HCT116 (cell line): ENCODE results near the gene LRRTM3. TPM values are rescaled to one million over a fixed set of nuclear protein-coding genes. Genes with fewer than 3 reads are reported as not detected.

Experiments
- ATAC-seq: fragments of 200-7000 bp; cut with Tn5 transposase; 2 replicates; pipeline ENCODE4 v1.9.1; 2020; ENCODE audit warnings: mild to moderate bottlenecking, moderate library complexity
- BruUV-seq: library from RNA; stranded (reverse); fragments of 400-500 nt; replicated peaks from 2 replicates; lab custom pipeline; 2021; lab: Mats Ljungman, UMichigan
- CTCF ChIA-PET: fragments of 300-600 bp; sonication (Branson Sonifier 250); formaldehyde crosslinking; loops from one replicate; lab custom pipeline; 2021; ENCODE audit warnings: antibody characterized with exemption; lab: Charles Lee
- POLR2A ChIA-PET: fragments of 300-600, 350-600 bp; sonication (Branson Sonifier 250); formaldehyde crosslinking; loops from one replicate; lab custom pipeline; 2021; ENCODE audit warnings: antibody characterized with exemption; lab: Charles Lee
- RAD21 ChIA-PET, 2 experiments: fragments of 300-600 bp; sonication (Branson Sonifier 250); formaldehyde crosslinking; loops; one replicate each; lab custom pipeline; 2023; ENCODE audit warnings: low total read pairs in 2 of 2; ENCODE audit not compliant: uncharacterized antibody in 2 of 2, unreplicated experiment in 2 of 2, low non-redundant PET in 1 of 2; lab: Charles Lee
- DNase-seq: peaks from one replicate; pipeline ENCODE4 v3.0.0-alpha.2; 2010; ENCODE audit warnings: low read depth, low spot score
- H2AFZ ChIP-seq: fragments of 200-600 bp; shearing (Covaris generic), sonication (generic); 2 replicates; pipeline ENCODE4 v1.6.1; 2017; ENCODE audit warnings: low read depth, mixed run types, mixed read lengths, antibody characterized with exemption, low read length; ENCODE audit not compliant: poor library complexity, severe bottlenecking
- H3K27ac ChIP-seq: 2 replicates; pipeline ENCODE4 v1.5.1; 2012; ENCODE audit warnings: low read depth, low read length
- H3K27me3 ChIP-seq: fragments of 200-600 bp; sonication (generic); 2 replicates; pipeline ENCODE4 v1.6.1; 2016; ENCODE audit warnings: mixed run types, low read length, mixed read lengths; ENCODE audit not compliant: insufficient read depth
- H3K36me3 ChIP-seq, 2 experiments: fragments of 200-500 bp in 1 of 2; fragments of 200-600 bp in 1 of 2; sonication (Bioruptor generic) in 1 of 2; sonication (generic) in 1 of 2; 2 replicates each; pipeline versions ENCODE4 v1.5.1 to v1.6.1; 2014 to 2016; ENCODE audit warnings: low read length in 2 of 2, inconsistent platforms in 1 of 2, mixed read lengths in 1 of 2, mixed run types in 1 of 2; ENCODE audit not compliant: insufficient read depth in 2 of 2, control insufficient read depth in 1 of 2
- H3K4me1 ChIP-seq, 2 experiments: fragments of 200-600 bp in 1 of 2; sonication (generic) in 1 of 2; 2 replicates each; pipeline versions ENCODE4 v1.5.1 to v1.6.1; 2012 to 2017; ENCODE audit warnings: low read length in 2 of 2, inconsistent platforms in 1 of 2, mild to moderate bottlenecking in 1 of 2, mixed read lengths in 1 of 2, mixed run types in 1 of 2, moderate library complexity in 1 of 2; ENCODE audit not compliant: insufficient read depth in 2 of 2, control insufficient read depth in 1 of 2
- H3K4me2 ChIP-seq: fragments of 200-600 bp; sonication (generic); 2 replicates; pipeline ENCODE4 v1.6.1; 2017; ENCODE audit warnings: mixed run types, low read length, mixed read lengths
- H3K4me3 ChIP-seq, 2 experiments: fragments of 200-600 bp in 1 of 2; sonication (generic) in 1 of 2; replicated peaks in 1 of 2; 2 replicates each; pipeline ENCODE4 v1.5.1; 2011 to 2016; ENCODE audit warnings: low read length in 2 of 2, control low read depth in 1 of 2, low read depth in 1 of 2, mild to moderate bottlenecking in 1 of 2, mixed read lengths in 1 of 2, mixed run types in 1 of 2
- H3K79me2 ChIP-seq: fragments of 200-600 bp; sonication (generic); 2 replicates; pipeline ENCODE4 v1.6.1; 2017; ENCODE audit warnings: mild to moderate bottlenecking, mixed run types, low read length, moderate library complexity, mixed read lengths; ENCODE audit not compliant: insufficient read depth
- H3K9ac ChIP-seq: fragments of 200-600 bp; sonication (generic); 2 replicates; pipeline ENCODE4 v1.6.1; 2016; ENCODE audit warnings: low read length, mixed read lengths
- H3K9me2 ChIP-seq: fragments of 200-600 bp; sonication (generic), shearing (Covaris generic); 2 replicates; pipeline ENCODE4 v1.6.1; 2017; ENCODE audit warnings: mixed run types, mild to moderate bottlenecking, moderate library complexity; ENCODE audit not compliant: insufficient read depth
- H3K9me3 ChIP-seq, 2 experiments: fragments of 200-500 bp in 1 of 2; fragments of 200-600 bp in 1 of 2; sonication (Bioruptor generic) in 1 of 2; sonication (generic) in 1 of 2; 2 replicates each; pipeline ENCODE4 v1.6.1; 2014 to 2017; ENCODE audit warnings: low read length in 2 of 2, mixed read lengths in 2 of 2, inconsistent platforms in 1 of 2, low read depth in 1 of 2, mild to moderate bottlenecking in 1 of 2, mixed run types in 1 of 2, moderate library complexity in 1 of 2; ENCODE audit not compliant: control insufficient read depth in 1 of 2, insufficient read depth in 1 of 2
- H4K20me1 ChIP-seq: fragments of 200-600 bp; sonication (generic), shearing (Covaris generic); 2 replicates; pipeline ENCODE4 v1.6.1; 2017; ENCODE audit warnings: mixed run types, mild to moderate bottlenecking, moderate library complexity; ENCODE audit not compliant: insufficient read depth
- ATF3 ChIP-seq: IDR thresholded peaks from 2 replicates; pipeline ENCODE4 v1.6.1; 2012
- CEBPB ChIP-seq: IDR thresholded peaks from 2 replicates; pipeline ENCODE4 v1.6.1; 2012; ENCODE audit warnings: low read depth
- CTCF ChIP-seq, 3 experiments: fragments of 200-600 bp in 1 of 3; sonication (generic) in 1 of 3; IDR thresholded peaks in 2 of 3; conservative IDR thresholded peaks in 1 of 3; 2 replicates each; pipeline ENCODE4 v1.5.1; 2012 to 2017; ENCODE audit warnings: low read depth in 2 of 3, low read length in 2 of 3, antibody characterized with exemption in 1 of 3, borderline replicate concordance in 1 of 3, control low read depth in 1 of 3, mild to moderate bottlenecking in 1 of 3, mixed read lengths in 1 of 3, mixed run types in 1 of 3, moderate library complexity in 1 of 3; ENCODE audit not compliant: insufficient read depth in 1 of 3
- EGR1 ChIP-seq: IDR thresholded peaks from 2 replicates; pipeline ENCODE4 v1.6.1; 2012; ENCODE audit warnings: low read depth
- ELF1 ChIP-seq: IDR thresholded peaks from 2 replicates; pipeline ENCODE4 v1.6.1; 2012; ENCODE audit warnings: low read depth, borderline replicate concordance
- EZH2 ChIP-seq: fragments of 200-600 bp; sonication (generic); IDR thresholded peaks from 2 replicates; pipeline ENCODE4 v1.6.1; 2017; ENCODE audit warnings: antibody characterized with exemption, mixed run types
- EZH2phosphoT487 ChIP-seq: fragments of 200-600 bp; IDR thresholded peaks from 2 replicates; pipeline ENCODE4 v1.6.1; 2018; ENCODE audit warnings: antibody characterized with exemption, borderline replicate concordance
- FOSL1 ChIP-seq: IDR thresholded peaks from 2 replicates; pipeline ENCODE4 v1.6.1; 2012; ENCODE audit warnings: low read depth
- JUND ChIP-seq: IDR thresholded peaks from 2 replicates; pipeline ENCODE4 v1.6.1; 2012
- MAX ChIP-seq: IDR thresholded peaks from 2 replicates; pipeline ENCODE4 v1.6.1; 2012
- POLR2AphosphoS5 ChIP-seq: IDR thresholded peaks from 2 replicates; pipeline ENCODE4 v1.6.1; 2011; ENCODE audit warnings: mild to moderate bottlenecking, low read depth, low read length, moderate library complexity
- RAD21 ChIP-seq: IDR thresholded peaks from 2 replicates; pipeline ENCODE4 v1.6.1; 2012; ENCODE audit warnings: low read depth, mild to moderate bottlenecking
- REST ChIP-seq: IDR thresholded peaks from 2 replicates; pipeline ENCODE4 v1.6.1; 2012; ENCODE audit warnings: low read depth
- SIN3A ChIP-seq: IDR thresholded peaks from 2 replicates; pipeline ENCODE4 v1.6.1; 2012; ENCODE audit warnings: low read depth
- SRF ChIP-seq: IDR thresholded peaks from 2 replicates; pipeline ENCODE4 v1.6.1; 2012; ENCODE audit warnings: low read depth
- TCF7L2 ChIP-seq: IDR thresholded peaks from 2 replicates; pipeline ENCODE4 v1.7.0; 2011; ENCODE audit warnings: borderline replicate concordance, inconsistent platforms; ENCODE audit not compliant: insufficient read depth, insufficient read length; ENCODE audit errors: extremely low read depth
- YY1 ChIP-seq: IDR thresholded peaks from 2 replicates; pipeline ENCODE4 v1.6.1; 2011; ENCODE audit warnings: low read length, low read depth, moderate library complexity, mild to moderate bottlenecking; ENCODE audit not compliant: insufficient replicate concordance; ENCODE audit errors: extremely low read depth
- ZBTB33 ChIP-seq: IDR thresholded peaks from 2 replicates; pipeline ENCODE4 v1.6.1; 2011; ENCODE audit warnings: mild to moderate bottlenecking, low read length, moderate library complexity; ENCODE audit not compliant: insufficient replicate concordance; ENCODE audit errors: extremely low read depth
- ZFX ChIP-seq: fragments of 450-650 bp; IDR thresholded peaks from 2 replicates; pipeline ENCODE4 v1.6.1; 2017
- ZNF274 ChIP-seq: fragments of 200-500 bp; sonication (Bioruptor generic); IDR thresholded peaks from 2 replicates; pipeline ENCODE4 v1.6.1; 2014; ENCODE audit warnings: mild to moderate bottlenecking, low read depth, low read length, inconsistent platforms
- intact Hi-C: fragments of 100-400 bp; cut with micrococcal nuclease; formaldehyde crosslinking; loops from 2 replicates; pipeline ENCODE4 v1.10.0; 2022
- total RNA-seq: library from RNA; stranded (reverse); gene quantifications from one replicate; pipeline ENCODE4 v1.2.1, GENCODE V29; 2021; ENCODE audit not compliant: unreplicated experiment

LRRTM3 gene
- total RNA-seq, 1 experiment from 2014 or later: not detected

GRCh38 chr10:66926841-66927240 lies 1.0 kb downstream of the LRRTM3 start:
- no peak for DNase-seq
- H3K9me2 ChIP-seq: no peaks in the 10 kb centered on the region
- RAD21 ChIA-PET: no interaction called here
- no peaks in the 10 kb centered on the region for H3K36me3 ChIP-seq
- H3K27ac ChIP-seq: no peak overlapping the region
- H3K4me2 ChIP-seq: no peak overlapping the region
- H3K9me3 ChIP-seq: no peaks in the 10 kb centered on the region
- TF ChIP-seq ATF3: no peak
- no peak for TF ChIP-seq RAD21
- no peak for TF ChIP-seq ELF1
- no peak for TF ChIP-seq CEBPB
- TF ChIP-seq MAX: no peak
- TF ChIP-seq REST: no peak
- TF ChIP-seq EGR1: no peak
- TF ChIP-seq ZNF274: no peak
- TF ChIP-seq FOSL1: no peak
- TF ChIP-seq POLR2AphosphoS5: no peak
- no peak for TF ChIP-seq TCF7L2
- TF ChIP-seq CTCF (IDR thresholded peaks at IDR 0.05 in 2 of 3, conservative IDR thresholded peaks at IDR 0.05 in 1 of 3; ENCODE audit: borderline replicate concordance in 1 of 3, insufficient read depth in 1 of 3, low read depth in 2 of 3, low read length in 2 of 3): no peak
- TF ChIP-seq ZFX: no peak
- no peak for TF ChIP-seq YY1
- TF ChIP-seq JUND: no peak
- TF ChIP-seq SRF: no peak
- no peak for TF ChIP-seq EZH2phosphoT487
- TF ChIP-seq EZH2: no peak
- TF ChIP-seq SIN3A: no peak
- no peak for TF ChIP-seq ZBTB33
- H3K4me1 ChIP-seq: no peaks in the 10 kb centered on the region
- POLR2A ChIA-PET: no interaction called here
- no peaks in the 10 kb centered on the region for H4K20me1 ChIP-seq
- H3K4me3 ChIP-seq: no peak overlapping the region
- ATAC-seq: no peak
- no peak overlapping the region for H2AFZ ChIP-seq
- no peaks in the 10 kb centered on the region for H3K79me2 ChIP-seq
- intact Hi-C loops: loop anchor here (10.0 kb wide), 1 partner anchor 292 kb away; no protein-coding TSS in a partner anchor
- BruUV-seq: no TSS peak
- H3K9ac ChIP-seq: no peak overlapping the region
- CTCF ChIA-PET: interaction anchor here (0.6 kb wide), 1 partner anchor 552 kb away, joined by 3 read pairs; no protein-coding TSS in a partner anchor
- H3K27me3 ChIP-seq: no peaks in the 10 kb centered on the region; the same call in 1 of the 2 replicates
